HG03066 (cell line): ENCODE measurements around the gene CYTH3.

Source experiments
- ATAC-seq: cut with Tn5 transposase; IDR thresholded peaks from one replicate; pipeline ENCODE4 v1.9.1; 2021; ENCODE audit warnings: low read depth; ENCODE audit not compliant: unreplicated experiment

The CYTH3 gene

DNA sequence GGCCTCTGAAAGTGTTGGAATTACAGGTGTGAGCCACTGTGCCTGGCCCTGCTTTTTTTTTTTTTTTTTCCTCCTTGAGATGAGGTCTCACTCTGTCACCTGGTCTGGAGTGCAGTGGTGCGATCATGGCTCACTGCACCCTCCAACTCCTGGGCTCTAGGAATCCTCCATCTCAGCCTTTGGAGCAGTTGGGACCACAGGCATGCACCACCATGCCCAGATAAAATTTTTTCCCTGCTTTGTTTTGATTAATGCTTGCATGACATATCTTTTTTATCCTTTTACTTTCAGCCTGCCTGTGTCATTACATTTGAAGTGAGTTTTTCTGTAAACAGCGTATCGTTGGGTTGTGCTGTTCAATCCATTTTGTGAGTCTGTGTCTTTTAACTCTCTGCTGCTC lies 144.2 kb downstream of the CYTH3 start:
- no peak for ATAC-seq

- no peak for ATAC-seq
These were observed 145.3 kb downstream of the CYTH3 start for GRCh38 chr7:6127110-6127490.

DNA sequence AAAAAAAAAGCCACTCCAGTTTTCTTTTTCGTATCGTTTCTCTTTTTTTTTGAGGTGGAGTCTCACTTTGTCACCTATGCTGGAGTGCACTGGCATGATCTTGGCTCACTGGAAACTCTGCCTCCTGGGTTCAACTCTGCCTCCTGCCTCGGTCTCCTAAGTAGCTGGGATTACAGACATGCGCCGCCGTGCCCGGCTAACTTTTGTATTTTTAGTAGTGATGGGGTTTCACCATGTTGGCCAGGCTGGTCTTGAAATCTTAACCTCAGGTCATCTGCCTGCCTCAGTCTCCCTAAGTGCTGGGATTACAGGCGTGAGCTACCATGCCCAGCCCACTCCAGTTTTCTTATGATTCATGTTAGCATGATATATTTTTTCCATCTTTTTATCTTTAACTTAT lies 148.6 kb downstream of the CYTH3 start:
- no peak for ATAC-seq

DNA sequence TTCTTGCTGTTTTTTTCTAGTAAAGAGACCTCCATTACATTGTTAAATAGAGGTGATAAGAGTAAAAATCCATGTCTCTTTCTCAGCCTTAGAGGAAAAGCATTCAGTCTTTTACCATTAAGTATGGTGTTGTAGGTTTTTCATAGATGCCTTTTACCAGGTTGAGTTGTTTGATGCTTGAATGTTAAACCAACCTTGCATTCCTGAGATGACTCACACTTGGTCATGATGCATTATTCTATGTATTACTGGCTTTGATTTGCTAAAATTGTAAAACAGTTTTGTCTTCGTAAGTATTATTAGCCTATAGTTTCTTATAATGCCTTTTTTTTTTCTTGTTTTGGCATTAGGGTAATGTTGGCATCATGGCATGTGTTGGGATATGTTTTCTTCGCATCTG lies 151.3 kb downstream of the CYTH3 start:
- ATAC-seq = no peak

DNA sequence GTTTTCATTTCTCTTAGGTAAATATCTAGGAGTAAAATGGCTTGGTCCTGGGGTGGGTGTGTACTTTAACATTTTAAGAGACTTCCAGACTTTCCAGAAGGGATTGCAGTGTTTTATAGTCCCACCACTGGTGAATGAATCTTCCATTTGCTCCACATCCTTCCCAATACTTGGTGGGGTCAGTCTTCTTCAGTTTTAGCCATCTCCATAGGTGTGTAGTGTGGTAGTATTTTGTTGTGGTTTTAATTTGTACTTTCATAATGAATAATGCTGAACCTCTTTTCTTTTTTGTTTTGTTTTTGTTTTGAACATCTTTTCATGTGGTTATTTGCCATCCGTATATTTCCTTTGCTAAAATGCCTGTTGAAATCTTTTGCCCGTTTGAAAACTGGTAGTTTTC lies 154.9 kb downstream of the CYTH3 start:
- no peak for ATAC-seq

DNA sequence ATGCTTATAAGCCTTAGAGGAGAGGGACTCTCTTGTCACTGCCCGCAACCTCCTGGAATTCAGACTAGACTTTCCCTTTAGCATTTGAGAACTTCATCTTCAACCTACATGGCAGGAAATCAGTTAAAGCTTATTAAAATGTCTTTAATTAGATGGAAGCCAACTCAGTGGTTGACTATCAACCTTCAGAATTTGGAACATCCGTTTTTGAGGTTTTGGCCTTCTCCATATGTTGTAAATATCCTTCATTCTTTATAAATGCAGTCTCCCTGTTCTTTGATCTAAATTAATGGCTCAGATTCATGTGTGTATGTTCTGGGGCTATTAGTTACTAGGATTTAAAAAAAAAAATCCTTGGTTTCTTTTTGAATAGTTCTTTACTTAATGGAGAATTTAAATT lies 156.2 kb downstream of the CYTH3 start:
- no peak for ATAC-seq
